ENCODE results near the gene MICALL2.

DNA sequence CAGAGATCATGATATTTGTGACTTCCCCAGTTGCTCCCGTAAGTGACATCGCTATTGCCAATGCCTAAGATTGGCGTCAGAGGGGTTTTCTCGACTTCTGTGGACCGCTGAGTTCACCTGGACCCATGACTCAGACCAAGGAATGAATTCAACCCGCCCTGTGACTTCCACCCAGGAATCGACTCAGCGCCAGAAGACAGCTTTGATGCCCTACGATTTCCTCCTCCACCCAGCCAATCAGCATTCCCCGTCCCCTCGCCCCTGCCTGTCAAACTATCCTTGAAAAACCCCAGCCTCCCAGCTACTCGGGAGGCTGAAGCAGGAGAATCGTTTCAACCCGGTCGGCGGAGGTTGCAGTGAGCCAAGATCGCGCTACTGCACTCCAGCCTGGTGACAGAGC is 58.3 kb downstream of the MICALL2 start:
- TF ChIP-seq, protein P1, sequence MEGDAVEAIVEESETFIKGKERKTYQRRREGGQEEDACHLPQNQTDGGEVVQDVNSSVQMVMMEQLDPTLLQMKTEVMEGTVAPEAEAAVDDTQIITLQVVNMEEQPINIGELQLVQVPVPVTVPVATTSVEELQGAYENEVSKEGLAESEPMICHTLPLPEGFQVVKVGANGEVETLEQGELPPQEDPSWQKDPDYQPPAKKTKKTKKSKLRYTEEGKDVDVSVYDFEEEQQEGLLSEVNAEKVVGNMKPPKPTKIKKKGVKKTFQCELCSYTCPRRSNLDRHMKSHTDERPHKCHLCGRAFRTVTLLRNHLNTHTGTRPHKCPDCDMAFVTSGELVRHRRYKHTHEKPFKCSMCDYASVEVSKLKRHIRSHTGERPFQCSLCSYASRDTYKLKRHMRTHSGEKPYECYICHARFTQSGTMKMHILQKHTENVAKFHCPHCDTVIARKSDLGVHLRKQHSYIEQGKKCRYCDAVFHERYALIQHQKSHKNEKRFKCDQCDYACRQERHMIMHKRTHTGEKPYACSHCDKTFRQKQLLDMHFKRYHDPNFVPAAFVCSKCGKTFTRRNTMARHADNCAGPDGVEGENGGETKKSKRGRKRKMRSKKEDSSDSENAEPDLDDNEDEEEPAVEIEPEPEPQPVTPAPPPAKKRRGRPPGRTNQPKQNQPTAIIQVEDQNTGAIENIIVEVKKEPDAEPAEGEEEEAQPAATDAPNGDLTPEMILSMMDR (conservative IDR thresholded peaks at IDR 0.05 in 1 of 2, IDR thresholded peaks at IDR 0.05 in 1 of 2; ENCODE audit: low read depth in 1 of 2, low read length in 2 of 2): no peak
- TF ChIP-seq EZH2 (IDR thresholded peaks at IDR 0.05; ENCODE audit: low read length, missing control alignments): no peak

Data from fibroblast of lung (primary cell).